ENCODE measurements around the gene TMEM92.
"Not testable (repeated sequence)": the region's sequence is repeated elsewhere in the genome, so short reads cannot be mapped to it uniquely, and the experiment has no call there.

The TMEM92 gene

DNA sequence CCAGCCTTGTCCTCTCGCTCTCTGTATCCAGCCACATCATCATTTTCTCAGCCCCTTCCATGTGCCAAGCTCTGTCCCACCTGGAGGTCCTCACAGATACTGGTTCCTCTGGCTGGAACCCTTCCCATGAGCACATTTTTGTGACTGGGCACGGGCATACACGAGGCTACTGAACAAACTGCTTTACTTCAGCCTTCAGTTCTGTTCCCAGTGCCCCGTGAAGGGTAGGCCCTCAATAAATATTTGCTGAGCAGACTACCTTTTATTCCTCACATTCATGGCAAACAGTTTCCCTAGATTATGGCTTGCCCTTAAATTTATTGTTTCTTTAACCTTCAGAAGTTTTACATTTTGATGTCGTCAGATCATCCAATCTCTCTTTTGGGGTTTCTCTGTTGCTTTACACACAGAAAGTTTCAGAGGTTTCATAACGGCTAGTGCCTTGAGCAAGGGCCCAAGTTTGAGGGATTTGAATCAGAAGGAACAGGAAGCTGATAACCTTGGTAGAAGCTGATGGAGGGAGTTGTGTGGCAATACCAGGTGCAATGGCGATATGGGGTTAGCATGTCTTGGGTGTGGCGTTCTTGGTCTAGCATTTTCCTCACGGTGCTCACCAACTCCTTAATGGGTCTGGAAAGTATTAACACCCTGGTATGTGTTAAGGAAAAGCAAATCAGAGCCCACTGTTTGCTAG, 27.8 kb downstream of the TMEM92 start:
- no peak for DNase-seq (ENCODE audit: low read depth)

DNA sequence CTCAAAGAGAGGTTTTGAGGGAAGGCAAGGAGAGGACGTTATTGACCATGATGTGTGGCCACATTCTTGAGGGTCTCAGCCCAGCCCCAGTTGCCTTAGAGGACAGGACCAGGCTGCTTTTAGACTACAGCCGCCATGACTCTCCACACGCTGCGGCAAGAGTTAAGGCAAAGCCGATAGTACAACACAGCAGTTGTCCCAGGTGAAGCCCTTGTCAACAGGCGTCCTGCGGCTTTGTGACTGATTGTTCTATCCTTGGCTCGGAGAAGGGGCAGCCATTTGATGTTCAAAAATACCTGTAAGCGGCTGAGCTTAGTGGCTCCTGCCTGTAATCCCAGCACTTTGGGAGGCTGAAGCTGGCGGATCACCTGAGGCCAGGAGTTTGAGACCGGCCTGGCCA, 28.8 kb downstream of the TMEM92 start:
- DNase-seq (ENCODE audit: low read depth): no peak

DNA sequence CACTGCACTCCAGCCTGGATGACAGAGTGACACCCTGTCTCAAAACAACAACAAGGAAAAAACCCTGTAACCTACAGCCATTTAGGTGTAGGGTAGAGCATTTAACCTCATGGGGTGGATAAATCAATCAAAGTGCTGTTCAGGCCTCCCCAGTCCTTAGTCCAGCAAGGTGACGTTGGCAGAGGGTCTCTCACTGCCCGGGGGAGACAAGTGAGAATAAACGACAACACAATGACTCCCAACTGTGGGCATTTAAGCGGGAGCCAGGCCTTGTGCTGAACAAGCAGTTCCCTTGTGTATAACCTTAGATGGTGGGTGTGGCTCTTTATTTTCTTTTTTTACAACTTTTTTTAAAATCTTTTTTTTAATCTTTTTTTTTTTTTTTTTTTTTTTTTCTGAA, 29.3 kb downstream of the TMEM92 start:
- no peak for DNase-seq (ENCODE audit: low read depth)

DNA sequence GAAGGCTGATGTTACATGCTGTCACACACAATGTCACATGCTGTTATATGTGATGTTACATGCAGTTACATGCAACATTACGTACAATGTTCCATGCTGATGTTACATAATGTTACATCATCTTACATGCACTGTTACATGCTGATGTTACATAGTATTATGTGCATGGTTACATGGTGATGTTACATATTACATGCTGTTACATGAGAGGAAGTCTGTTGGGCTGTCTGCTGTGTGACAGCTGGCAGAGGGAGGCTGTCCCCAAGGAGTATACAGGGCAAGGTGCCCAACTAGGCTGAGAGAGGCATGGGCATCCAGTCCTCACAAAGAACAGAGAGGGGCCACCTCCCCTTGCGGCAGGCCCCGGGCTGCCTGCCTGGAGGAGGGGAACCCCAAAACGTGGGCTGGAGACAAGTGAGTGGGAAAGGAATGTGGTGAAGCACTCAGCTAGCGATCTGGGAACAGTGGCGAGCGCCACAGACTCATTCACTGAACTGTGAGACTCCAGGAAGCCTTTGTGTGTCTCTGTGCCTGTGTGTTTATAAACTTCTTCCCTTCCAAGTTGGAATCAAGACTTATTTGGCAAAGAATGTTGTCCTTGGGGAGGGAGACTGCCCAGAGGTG, 30.6 kb downstream of the TMEM92 start:
- no peak for DNase-seq (ENCODE audit: low read depth)

DNA sequence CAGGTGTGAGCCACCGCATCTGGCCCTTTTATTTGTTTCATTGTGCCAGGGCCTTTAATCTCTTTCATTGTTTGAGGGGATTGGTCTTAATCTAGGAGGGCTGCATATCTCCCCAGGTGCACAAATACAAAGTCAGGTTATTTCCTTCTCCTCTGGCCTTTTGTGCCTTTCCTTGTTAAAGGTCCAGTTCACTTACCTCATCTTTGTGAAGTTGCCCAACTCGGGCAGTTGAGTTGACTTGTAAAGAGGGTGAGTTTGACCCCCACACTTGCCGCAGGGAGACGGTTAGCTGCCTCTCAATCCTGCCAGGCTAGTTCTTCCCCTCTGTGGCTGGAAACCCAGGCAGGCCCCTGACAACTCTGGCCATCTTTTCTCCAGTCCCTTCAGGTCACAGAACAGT, 33.4 kb downstream of the TMEM92 start:
- DNase-seq (ENCODE audit: low read depth): no peak

DNA sequence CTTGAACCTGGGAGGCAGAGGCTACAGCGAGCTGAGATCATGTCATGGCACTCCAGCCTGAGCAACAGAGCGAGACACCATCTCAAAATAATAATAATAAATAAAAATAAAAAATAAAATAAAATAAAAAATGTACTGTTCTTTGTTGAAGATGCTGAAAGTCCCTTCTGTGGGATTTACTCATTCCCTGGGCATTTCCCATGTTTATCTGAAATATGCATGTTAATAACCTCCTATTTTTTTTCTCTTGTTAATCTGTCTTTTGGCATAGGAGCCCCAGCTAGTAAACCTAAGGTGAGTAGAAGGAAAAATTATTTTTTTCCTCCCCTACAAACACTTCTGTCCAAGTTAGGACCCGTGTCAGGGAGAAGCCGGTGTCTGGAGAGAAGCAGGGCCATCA, 34.4 kb downstream of the TMEM92 start:
- DNase-seq (ENCODE audit: low read depth): no peak

DNA sequence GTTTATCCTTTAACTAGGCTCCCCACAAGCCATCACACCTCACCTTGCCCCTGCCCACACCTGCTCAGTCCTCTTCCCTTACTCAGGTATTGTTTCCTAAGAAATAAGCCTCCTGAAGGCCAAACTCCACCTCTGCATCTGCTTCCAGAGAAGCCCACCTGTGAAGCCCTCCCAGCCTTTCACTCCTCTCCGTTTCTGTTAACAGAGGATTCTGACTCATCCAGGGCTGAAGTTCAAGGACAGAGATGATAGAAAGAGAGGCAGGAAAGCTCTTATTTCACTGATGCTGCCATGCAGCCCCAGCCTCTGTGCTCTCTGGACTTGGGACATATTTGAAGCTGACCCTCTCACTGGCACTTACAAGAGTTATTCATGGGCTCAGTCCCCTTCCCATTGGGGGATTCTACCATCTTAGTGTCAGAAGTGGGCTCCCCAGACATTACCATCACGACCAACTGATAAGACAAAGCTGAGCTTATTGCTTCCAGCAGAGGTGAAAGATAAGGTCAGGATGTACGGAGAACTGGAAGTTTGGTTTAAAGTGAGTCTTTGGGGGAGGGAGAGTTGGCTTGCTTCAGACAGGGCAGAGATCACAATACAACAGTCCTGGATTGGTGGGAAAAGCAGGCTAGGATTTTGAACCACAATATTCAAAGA, 36.3 kb downstream of the TMEM92 start:
- DNase-seq (ENCODE audit: low read depth): no peak

DNA sequence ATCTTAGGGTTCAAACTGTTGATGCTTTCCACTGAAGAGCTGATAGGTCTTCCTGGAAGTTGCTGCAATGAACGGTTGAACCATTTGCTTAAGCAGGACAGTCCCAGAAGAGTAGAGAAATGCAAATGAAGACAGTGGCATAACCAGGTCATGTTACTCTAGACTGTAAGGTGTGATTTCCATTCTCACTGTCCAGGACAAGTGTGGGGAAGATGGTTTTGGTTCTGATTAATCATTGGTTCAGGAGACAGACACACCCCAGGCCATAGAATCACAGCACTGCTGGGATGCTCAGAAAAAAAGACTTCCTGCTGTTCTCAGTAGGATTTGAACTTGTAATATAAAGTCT, 36.8 kb downstream of the TMEM92 start:
- no peak for DNase-seq (ENCODE audit: low read depth)

DNA sequence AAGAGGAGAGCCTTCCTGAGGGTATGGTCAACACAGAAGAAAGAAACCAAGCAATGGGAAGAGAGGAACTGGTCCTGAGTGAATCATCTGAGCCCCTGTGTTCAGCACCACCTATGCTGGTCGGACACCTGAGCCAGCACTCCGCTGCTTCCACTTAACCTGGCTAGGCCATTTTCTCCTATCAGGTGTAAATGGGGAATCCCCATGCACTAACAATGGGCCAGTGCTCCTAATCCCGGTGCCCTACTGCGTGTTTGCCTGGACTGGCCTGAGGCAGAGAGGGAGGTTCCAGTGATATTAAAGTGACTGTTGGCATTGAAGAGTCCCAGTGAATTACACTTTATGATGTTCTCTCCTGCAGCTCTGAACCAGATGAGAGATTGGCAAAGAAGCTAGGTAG, 37.2 kb downstream of the TMEM92 start:
- no peak for DNase-seq (ENCODE audit: low read depth)

DNA sequence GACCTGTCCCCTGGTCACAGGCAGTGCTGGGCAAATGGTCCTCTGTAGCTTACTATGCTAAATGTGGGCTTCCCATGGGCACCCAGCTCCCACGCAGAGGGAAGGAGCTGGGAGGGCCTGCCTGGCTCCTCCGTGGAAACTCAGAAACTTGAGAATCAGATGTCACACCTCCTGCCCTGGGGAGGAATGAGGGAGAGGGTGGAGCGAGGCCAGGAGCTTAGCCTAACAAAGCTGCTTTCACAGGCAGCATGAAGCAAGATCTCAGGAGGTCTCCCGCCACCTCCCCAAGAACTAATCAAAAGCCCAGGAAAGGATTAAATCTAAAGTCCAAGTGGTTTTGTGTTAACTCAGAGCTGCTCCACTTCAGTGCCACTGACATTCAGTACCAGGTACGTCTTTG, 38.0 kb downstream of the TMEM92 start:
- DNase-seq (ENCODE audit: low read depth): no peak

DNA sequence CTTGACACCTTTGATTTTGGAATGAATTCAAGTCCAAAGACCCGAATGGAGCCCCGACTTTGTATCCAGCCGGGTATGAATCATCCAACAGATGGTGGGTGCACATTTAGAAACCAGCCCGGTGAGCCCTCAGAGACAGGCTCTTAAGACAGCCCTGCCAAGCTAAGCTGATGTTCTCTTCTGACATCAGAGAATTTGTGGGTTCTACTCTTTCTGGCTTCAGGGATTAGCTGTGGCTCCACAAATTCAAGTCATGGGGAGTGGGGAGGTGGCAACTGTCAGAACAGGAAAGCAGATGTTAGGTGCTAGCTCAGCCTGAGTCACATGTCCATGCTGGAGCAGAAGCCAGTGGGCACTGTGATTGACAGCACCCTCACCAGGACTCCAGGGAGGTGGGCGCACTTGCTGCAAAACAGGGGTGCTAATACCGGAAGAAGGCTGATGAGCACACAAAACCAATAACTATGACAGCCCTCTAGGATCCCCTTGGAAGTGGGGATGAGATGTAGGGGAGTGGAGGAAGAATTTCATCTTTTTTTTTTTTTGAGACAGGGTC, 40.3 kb downstream of the TMEM92 start:
- no peak for DNase-seq (ENCODE audit: low read depth)

DNA sequence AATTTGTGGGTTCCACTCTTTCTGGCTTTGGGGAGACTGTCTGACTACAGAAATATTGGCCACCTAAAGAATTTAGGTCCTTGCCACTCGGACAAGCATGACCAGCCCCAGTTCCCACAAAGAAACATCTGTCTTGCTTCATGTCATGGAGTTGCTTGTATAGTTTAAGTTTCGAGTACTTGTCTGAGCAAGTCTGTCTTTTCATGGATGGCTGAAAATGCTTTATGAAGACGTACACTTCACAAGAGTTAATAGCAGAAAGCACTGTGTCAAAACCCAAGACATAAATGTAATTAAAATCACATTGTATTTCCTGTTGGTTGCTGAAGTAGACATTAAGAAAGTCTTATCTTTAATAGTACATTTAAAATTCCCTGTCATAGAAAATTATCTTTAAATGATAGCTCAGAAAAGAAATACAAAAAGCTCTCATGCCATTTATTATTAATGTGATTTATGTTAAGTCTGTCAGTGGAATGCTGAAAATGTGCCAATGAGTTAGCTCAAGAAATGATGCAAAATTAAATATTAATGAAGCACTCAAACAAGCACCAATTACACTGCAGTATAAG, 41.8 kb downstream of the TMEM92 start:
- no peak for DNase-seq (ENCODE audit: low read depth)

DNA sequence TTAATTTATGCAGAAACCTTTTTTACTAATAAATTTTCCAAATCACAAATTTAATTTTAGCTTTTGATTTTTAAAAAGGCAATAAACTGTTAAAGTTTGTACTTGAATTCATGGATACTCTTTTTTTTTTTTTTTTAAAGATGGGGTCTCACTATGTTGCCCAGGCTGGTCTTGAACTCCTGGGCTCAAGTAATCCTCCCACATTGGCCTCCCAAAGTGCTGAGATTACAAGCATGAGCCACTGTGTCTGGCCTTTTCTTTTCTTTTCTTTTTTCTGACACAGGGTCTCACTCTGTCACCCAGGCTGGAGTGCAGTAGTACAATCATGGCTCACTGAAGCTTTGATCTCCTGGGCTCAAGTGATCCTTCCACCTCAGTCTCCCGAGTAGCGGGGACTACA, 42.4 kb downstream of the TMEM92 start:
- DNase-seq (ENCODE audit: low read depth): not testable (repeated sequence)

DNA sequence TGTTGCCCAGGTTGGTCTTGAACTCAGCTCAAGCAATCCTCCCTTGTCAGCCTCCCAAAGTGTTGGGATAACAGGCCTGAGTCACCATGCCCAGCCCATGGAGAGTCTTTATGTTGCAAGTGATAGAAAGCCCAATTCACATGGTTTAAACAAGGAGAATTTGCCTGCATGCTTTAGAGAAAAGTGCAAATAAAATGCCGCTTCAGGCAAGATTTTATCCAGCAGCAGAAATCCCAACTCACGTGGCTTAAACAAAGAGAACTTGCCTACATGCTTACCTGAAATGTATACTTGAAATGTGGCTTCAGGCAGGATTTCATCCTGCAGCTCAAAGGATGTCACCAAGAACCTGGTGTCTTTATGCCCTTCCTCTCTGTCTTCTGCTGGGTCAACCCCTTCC, 42.9 kb downstream of the TMEM92 start:
- no peak for DNase-seq (ENCODE audit: low read depth)

DNA sequence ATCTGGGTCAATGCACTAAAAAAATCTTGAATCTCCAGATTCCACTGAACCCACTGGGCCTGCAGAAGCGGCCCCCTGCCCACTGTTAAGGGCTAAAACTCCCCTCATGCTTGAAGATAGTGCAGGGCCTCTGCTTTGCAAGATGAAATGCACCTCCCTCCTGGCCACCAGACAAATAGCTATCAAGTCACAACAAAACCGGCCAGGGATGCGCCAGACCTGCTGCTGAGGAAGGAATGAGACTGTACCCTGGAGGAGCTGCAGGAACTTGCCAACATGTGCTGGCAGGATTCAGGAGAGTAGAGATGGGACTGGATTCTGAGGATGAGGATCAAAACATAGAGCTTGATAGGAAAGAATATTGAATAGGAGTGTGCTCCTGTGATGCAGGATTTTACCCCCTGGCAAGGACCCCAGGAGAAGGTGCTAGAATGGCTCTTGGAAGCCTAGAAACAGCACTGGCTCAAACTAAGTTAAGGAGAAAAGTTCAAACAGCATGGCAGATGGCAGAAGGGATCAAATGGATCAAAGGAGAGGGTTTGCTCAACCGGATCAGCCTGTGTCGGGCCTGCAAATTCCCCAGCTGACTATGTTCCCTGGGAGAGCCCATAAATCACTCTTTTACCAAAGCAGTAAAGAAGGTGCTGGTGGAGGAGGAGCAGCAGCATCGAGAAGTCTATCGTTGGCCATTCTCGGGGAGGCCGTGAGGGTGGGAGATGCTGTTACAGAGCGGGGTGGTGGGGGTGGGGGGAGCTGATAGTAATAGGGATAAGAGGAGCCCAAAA, 44.4 kb downstream of the TMEM92 start:
- no peak for DNase-seq (ENCODE audit: low read depth)

DNA sequence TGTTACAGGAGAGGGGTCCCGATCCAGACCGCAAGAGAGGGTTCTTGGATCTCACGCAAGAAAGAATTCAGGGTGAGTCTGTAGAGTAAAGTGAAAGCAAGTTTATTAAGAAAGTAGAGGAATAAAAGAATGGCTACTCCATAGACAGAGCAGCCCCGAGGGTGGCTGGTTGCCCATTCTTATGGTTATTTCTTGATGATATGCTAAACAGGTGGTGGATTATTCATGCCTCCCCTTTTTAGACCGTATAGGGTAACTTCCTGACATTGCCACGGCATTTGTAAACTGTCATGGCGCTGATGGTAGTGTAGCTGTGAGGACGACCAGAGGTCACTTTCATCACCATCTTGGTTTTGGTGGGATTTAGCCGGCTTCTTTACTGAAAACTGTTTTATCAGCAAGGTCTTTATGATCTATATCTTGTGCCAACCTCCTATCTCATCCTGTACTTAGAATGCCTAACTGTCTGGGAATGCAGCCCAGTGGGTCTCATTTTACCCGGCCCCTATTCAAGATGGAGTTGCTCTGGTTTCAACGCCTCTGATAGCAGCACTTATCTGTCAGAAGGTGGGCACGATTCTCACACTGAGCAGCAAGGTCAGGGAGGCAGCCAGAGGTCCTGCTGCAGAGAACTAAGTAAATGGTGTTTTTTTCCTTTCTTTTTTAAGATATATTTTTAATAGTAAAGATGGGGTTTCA, 45.2 kb downstream of the TMEM92 start:
- DNase-seq (ENCODE audit: low read depth): no peak

DNA sequence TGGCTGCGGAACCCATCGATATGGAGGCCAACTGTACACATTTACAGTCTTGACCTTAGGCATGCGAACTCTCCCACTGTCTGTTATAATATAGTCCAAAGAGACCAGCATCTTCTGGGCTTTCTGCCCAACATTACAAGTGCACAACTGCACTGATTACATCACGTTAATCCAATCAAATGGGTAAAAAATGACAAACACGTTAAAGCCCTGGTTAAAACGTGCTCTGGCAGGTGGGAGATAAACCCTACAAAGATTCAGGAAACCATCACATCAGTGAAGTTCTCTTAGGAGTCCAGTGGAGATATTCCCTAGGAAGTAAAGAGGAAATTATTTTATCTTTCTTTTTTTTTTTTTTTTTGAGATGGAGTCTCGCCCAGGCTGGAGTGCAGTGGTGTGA, 48.0 kb downstream of the TMEM92 start:
- DNase-seq (ENCODE audit: low read depth): no peak

DNA sequence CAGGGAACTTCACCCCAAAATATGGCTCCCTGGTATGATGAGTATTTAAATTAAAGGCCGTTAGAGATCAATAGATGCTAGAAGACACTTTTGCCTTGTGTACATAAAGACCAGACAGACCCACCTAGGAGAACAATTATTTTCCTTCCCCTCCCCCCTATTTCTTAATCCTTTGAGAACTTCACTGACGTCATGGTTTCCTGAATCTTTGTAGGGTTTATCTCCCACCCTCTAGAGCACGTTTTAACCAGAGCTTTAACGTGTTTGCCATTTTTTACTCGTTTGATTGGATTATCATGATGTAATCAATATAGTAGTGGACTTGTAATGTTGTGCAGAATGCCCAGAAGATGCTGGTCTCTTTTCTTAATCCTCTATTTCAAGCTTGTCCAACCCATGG, 48.8 kb downstream of the TMEM92 start:
- no peak for DNase-seq (ENCODE audit: low read depth)

DNA sequence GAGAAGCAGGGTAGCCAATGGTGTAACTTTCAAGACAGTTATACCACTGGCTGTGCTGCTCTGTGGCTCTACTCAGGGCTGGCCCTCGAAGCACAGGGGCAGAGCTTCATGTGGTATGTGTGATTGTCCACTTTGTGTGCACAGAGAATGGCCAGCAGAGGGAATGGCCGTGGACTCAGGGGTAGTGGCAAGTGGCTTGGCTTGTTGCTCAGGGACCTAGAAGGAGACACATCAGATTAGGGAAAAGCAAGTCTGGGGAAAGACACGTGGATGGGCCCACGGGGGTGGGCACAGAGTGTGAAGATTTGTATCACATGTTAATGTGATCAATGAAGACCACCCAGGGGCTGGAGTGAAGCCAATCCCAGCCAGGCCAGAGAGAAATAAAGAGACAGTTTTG, 51.6 kb downstream of the TMEM92 start:
- no peak for DNase-seq (ENCODE audit: low read depth)

DNA sequence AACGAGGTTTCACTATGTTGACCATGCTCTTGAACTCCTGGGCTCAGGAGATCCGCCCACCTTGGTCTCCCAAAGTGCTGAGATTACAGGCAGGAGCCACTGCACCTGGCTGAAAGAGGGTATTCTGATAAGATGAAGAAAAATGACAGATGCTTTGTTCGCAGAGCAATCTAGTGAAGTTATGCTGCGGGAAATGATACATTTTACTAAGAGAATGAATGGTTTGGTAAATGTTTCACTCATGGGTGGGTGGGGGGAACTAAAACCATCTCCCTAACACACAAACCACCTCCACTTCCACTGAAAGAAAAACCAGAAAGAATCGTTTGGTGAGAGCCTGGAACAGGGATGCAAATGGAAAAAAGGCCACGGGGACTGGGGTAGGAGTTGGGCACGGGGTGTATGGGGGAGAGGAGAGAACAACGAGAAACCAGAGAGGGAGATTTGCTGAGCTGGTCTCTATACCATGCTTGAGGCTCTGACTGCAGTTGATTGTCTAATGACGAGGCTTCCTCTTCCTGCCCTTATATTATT, 52.6 kb downstream of the TMEM92 start:
- no peak for DNase-seq (ENCODE audit: low read depth)

Measured in activated T-helper 1 cell treated with Interleukin-2 at 50 U/mL for 16 hours (primary cell).